Keratinocyte (primary cell): Measurements from ENCODE around the gene AKT1.
"Not testable (repeated sequence)": the region's sequence is repeated elsewhere in the genome, so short reads cannot be mapped to it uniquely, and the experiment has no call there.

Experiments used
- CTCF ChIP-seq, 3 experiments: IDR thresholded peaks in 1 of 3; conservative IDR thresholded peaks in 1 of 3; optimal IDR thresholded peaks in 1 of 3; 2 replicates in 2 of 3; 3 replicates in 1 of 3; pipeline versions ENCODE3 to v1.5.1; 2011; ENCODE audit warnings: low read length in 3 of 3, mild to moderate bottlenecking in 3 of 3, moderate library complexity in 2 of 3, control low read depth in 1 of 3, inconsistent platforms in 1 of 3; ENCODE audit not compliant: insufficient read depth in 2 of 3; ENCODE audit errors: extremely low read depth in 1 of 3
- EZH2 ChIP-seq: IDR thresholded peaks from one replicate; pipeline ENCODE4 v1.6.1; 2012; ENCODE audit warnings: inconsistent platforms, mild to moderate bottlenecking, low read length, moderate library complexity

DNA sequence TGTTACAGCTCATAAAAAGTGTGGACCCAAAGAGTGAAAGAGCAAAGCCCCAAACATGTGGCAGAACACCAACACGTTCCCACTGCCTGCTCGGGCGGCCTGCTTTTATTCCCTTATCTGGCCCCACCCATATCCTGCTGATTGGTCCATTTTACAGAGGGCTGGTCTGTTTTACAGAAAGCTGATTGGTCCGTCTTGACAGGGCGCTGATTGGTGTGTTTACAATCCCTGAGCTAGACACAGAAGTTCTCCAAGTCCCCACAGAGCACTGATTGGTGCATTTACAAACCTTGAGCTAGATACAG, 44.8 kb downstream of the AKT1 start:
- not testable (repeated sequence) for TF ChIP-seq CTCF (optimal IDR thresholded peaks at IDR 0.05 in 1 of 3, IDR thresholded peaks at IDR 0.05 in 1 of 3, conservative IDR thresholded peaks at IDR 0.05 in 1 of 3; ENCODE audit: extremely low read depth in 1 of 3, insufficient read depth in 2 of 3, low read length in 3 of 3); EZH2
